Neural progenitor cell (in vitro differentiated cells): ENCODE data around the gene CYP2F1.

Experiments
- EZH2 ChIP-seq: fragments of 200-600 bp; sonication (generic); IDR thresholded peaks from 2 replicates; pipeline ENCODE4 v1.6.1; 2017; ENCODE audit warnings: antibody characterized with exemption, mild to moderate bottlenecking, moderate library complexity
- EZH2phosphoT487 ChIP-seq: fragments of 200-600 bp; sonication (generic); IDR thresholded peaks from 2 replicates; pipeline ENCODE4 v1.6.1; 2017; ENCODE audit warnings: antibody characterized with exemption
- TF ChIP-seq, protein P1 (sequence below): fragments of 200-600 bp; sonication (generic); IDR thresholded peaks from 2 replicates; pipeline ENCODE4 v1.5.1; 2017; ENCODE audit warnings: antibody characterized with exemption, mild to moderate bottlenecking

DNA sequence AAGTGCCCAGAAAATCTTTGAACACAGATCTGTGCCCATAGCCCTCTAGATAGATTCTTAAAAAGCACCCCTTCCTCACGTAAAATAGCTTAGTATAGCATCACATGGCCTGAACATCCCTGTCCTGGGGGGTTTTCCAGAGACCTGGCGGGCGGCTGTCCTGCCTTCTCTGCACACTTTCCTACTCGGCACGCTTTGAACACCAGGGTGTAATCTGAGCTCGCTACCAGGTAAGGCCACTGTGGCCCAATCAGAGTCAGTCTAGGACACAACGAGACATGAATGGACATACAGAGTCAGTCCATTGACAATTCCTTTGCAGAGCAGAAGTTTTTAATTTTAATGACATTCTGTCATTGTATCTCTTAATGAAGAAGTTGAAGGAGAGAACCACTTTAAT lies 17.9 kb upstream of the CYP2F1 start:
- TF ChIP-seq, protein P1, sequence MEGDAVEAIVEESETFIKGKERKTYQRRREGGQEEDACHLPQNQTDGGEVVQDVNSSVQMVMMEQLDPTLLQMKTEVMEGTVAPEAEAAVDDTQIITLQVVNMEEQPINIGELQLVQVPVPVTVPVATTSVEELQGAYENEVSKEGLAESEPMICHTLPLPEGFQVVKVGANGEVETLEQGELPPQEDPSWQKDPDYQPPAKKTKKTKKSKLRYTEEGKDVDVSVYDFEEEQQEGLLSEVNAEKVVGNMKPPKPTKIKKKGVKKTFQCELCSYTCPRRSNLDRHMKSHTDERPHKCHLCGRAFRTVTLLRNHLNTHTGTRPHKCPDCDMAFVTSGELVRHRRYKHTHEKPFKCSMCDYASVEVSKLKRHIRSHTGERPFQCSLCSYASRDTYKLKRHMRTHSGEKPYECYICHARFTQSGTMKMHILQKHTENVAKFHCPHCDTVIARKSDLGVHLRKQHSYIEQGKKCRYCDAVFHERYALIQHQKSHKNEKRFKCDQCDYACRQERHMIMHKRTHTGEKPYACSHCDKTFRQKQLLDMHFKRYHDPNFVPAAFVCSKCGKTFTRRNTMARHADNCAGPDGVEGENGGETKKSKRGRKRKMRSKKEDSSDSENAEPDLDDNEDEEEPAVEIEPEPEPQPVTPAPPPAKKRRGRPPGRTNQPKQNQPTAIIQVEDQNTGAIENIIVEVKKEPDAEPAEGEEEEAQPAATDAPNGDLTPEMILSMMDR = no peak
- no peak for TF ChIP-seq EZH2phosphoT487
- no peak for TF ChIP-seq EZH2
